AG20443 (cell line): Measurements from ENCODE around the gene COMMD6.
A peak's percentile ranks its signal among the peaks of the same experiment; 100 is the strongest.
"Not testable (repeated sequence)": the region's sequence is repeated elsewhere in the genome, so short reads cannot be mapped to it uniquely, and the experiment has no call there.

Experiments used
- DNase-seq: peaks from one replicate; pipeline ENCODE4 v3.0.0; 2012; ENCODE audit warnings: low spot score, mixed read lengths

The COMMD6 gene

GRCh38 chr13:75537401-75538365 lies at the start of gene COMMD6:
Gene COMMD6 (minus strand): TSS chr13:75537841. CDS start chr13:75537805, 36 bp downstream.
- DNase-seq: peak; percentile 93

- DNase-seq: no peak
Measured at GRCh38 chr13:75585153-75585552, 47.5 kb upstream of the COMMD6 start.

- no peak for DNase-seq
Measured at GRCh38 chr13:75583091-75583490, 45.5 kb upstream of the COMMD6 start.

GRCh38 chr13:75581874-75582640 lies 44.4 kb upstream of the COMMD6 start:
- DNase-seq: no peak

GRCh38 chr13:75579529-75579928 lies 41.9 kb upstream of the COMMD6 start:
- no peak for DNase-seq

- DNase-seq: no peak
Measured at GRCh38 chr13:75569576-75569975, 31.9 kb upstream of the COMMD6 start.

- DNase-seq: peak; percentile 30
Measured at GRCh38 chr13:75566658-75567057, 29.0 kb upstream of the COMMD6 start.

GRCh38 chr13:75558145-75558840 lies 20.7 kb upstream of the COMMD6 start:
- no peak for DNase-seq

GRCh38 chr13:75556961-75557360 lies 19.3 kb upstream of the COMMD6 start:
- DNase-seq: no peak

GRCh38 chr13:75555836-75556235 lies 18.2 kb upstream of the COMMD6 start:
- no peak for DNase-seq

GRCh38 chr13:75554981-75555380 lies 17.3 kb upstream of the COMMD6 start:
- no peak for DNase-seq

- DNase-seq: no peak
Measured at GRCh38 chr13:75554464-75554863, 16.8 kb upstream of the COMMD6 start.

GRCh38 chr13:75550159-75550567 lies 12.5 kb upstream of the COMMD6 start:
- peak; percentile 63 for DNase-seq

GRCh38 chr13:75549262-75550158 lies 11.9 kb upstream of the COMMD6 start, which contains the start of gene UCHL3:
Gene UCHL3 (plus strand): TSS chr13:75549791. CDS start chr13:75549821, 30 bp downstream.
- DNase-seq: peak; percentile 98

- no peak for DNase-seq
Measured at GRCh38 chr13:75547917-75548316, 10.3 kb upstream of the COMMD6 start.

- DNase-seq: not testable (repeated sequence)
Measured at GRCh38 chr13:75545386-75545785, 7.7 kb upstream of the COMMD6 start.

GRCh38 chr13:75544681-75545330 lies 7.2 kb upstream of the COMMD6 start:
- peak; percentile 75 for DNase-seq

GRCh38 chr13:75541961-75542360 lies 4.3 kb upstream of the COMMD6 start:
- no peak for DNase-seq

GRCh38 chr13:75541287-75541686 lies 3.6 kb upstream of the COMMD6 start:
- no peak for DNase-seq

- DNase-seq: no peak
Measured at GRCh38 chr13:75533861-75534260, 3.8 kb downstream of the COMMD6 start.

- DNase-seq: no peak
Measured at GRCh38 chr13:75530549-75530961, 7.1 kb downstream of the COMMD6 start.
